Small intestine (tissue), 7 donors: ENCODE measurements around the gene CES1. TPM values are rescaled to one million over a fixed set of nuclear protein-coding genes. Genes with fewer than 3 reads are reported as not detected.
"Not testable (repeated sequence)": the region's sequence is repeated elsewhere in the genome, so short reads cannot be mapped to it uniquely, and the experiment has no call there.

Source experiments
- DNase-seq, 2 donors: peaks; one replicate each; pipeline versions ENCODE4 v3.0.0 to v3.0.0-alpha.2; 2013
- FAIRE-seq: peaks from 2 replicates; lab custom pipeline; 2012; peaks lifted over from hg19 to GRCh38; lab: Jason Lieb, UNC
- H3K27ac ChIP-seq, 3 donors: one replicate each; pipeline ENCODE4 v1.5.1; 2013; ENCODE audit warnings: low read length in 2 of 3, mild to moderate bottlenecking in 2 of 3, control low read depth in 1 of 3, inconsistent platforms in 1 of 3, low read depth in 1 of 3, moderate library complexity in 1 of 3
- H3K27me3 ChIP-seq, 3 donors: one replicate each; pipeline ENCODE4 v1.6.1; 2013; ENCODE audit warnings: low read length in 3 of 3, inconsistent platforms in 1 of 3; ENCODE audit not compliant: control insufficient read depth in 3 of 3, insufficient read depth in 3 of 3
- H3K36me3 ChIP-seq, 3 donors: one replicate each; pipeline ENCODE4 v1.6.1; 2013; ENCODE audit warnings: low read length in 3 of 3, inconsistent platforms in 1 of 3, low read depth in 1 of 3, mild to moderate bottlenecking in 1 of 3, moderate library complexity in 1 of 3; ENCODE audit not compliant: control insufficient read depth in 3 of 3, insufficient read depth in 2 of 3
- H3K4me1 ChIP-seq, 3 donors: one replicate each; pipeline ENCODE4 v1.6.1; 2013; ENCODE audit warnings: low read length in 2 of 3, inconsistent platforms in 1 of 3, low read depth in 1 of 3, mild to moderate bottlenecking in 1 of 3, moderate library complexity in 1 of 3; ENCODE audit not compliant: control insufficient read depth in 3 of 3, insufficient read depth in 2 of 3
- H3K4me3 ChIP-seq, 3 donors: one replicate each; pipeline ENCODE4 v1.5.1; 2013; ENCODE audit warnings: low read length in 3 of 3, control low read depth in 1 of 3, inconsistent platforms in 1 of 3, low read depth in 1 of 3, mild to moderate bottlenecking in 1 of 3, moderate library complexity in 1 of 3
- H3K9me3 ChIP-seq, 2 donors: one replicate each; pipeline ENCODE4 v1.6.1; 2013; ENCODE audit warnings: low read depth in 1 of 2, low read length in 1 of 2; ENCODE audit not compliant: control insufficient read depth in 2 of 2, insufficient read depth in 1 of 2
- WGBS, 3 donors: extraction: QIAGEN DNeasy Blood & Tissue Kit; methylation state at CpG; one replicate each; pipeline ENCODE4 v1.1.7; 2013; 5-methylcytosine and 5-hydroxymethylcytosine counted together
- polyA plus RNA-seq, 4 donors: library from polyadenylated mRNA; stranded (reverse) in 3 of 4; unstranded in 1 of 4; fragments of 200-250 nt in 3 of 4; fragments of 120-200 nt in 1 of 4; gene quantifications; one replicate each; pipeline versions ENCODE4 v1.2.1 to v1.2.3, GENCODE V29; 2013
- donor health status: healthy with polysubstance abuse.
- donor health status: control.
- donor health status: control.
- donor health status: Bipolar disorder and iron deficiency.
- donor health status: healthy.

Gene CES1
- polyA plus RNA-seq, 4 donors: 3.1 to 34.3 (median 13.3) TPM

- WGBS, 3 donors: 88 to 97% (median 92%) methylated on average over 3 of the region's 3 CpGs
- H3K9me3 ChIP-seq, FAIRE-seq, DNase-seq, H3K4me1 ChIP-seq, H3K36me3 ChIP-seq, H3K27ac ChIP-seq, H3K4me3 ChIP-seq, H3K27me3 ChIP-seq: not testable (repeated sequence)
These were observed 3.7 kb downstream of the CES1 start for GRCh38 chr16:55829232-55829631.

GRCh38 chr16:55828680-55829079, 4.2 kb downstream of the CES1 start:
- Histone ChIP-seq H3K27me3 (no peaks in the 10 kb centered on the region), H3K4me1 (peaks cover 0 to 3% (median 0%) of the 10 kb centered on the region in 3 donors), H3K9me3 (no peaks in the 10 kb centered on the region), H3K27ac (no peak overlapping the region), H3K4me3 (no peak overlapping the region), H3K36me3 (no peaks in the 10 kb centered on the region)
- DNase-seq (no peak), FAIRE-seq (no peak)
- 74 to 83% (median 79%) methylated on average over 10 of the region's 10 CpGs for WGBS, 3 donors

GRCh38 chr16:55825115-55825728, 7.7 kb downstream of the CES1 start:
- Histone ChIP-seq H3K27ac (no peak overlapping the region), H3K9me3 (no peaks in the 10 kb centered on the region), H3K36me3 (no peaks in the 10 kb centered on the region), H3K4me1 (no peaks in the 10 kb centered on the region), H3K4me3 (no peak overlapping the region), H3K27me3 (no peaks in the 10 kb centered on the region)
- WGBS, 3 donors: 70 to 84% (median 75%) methylated on average over 6 of the region's 6 CpGs
- no peak for FAIRE-seq
- no peak for DNase-seq

- H3K27ac ChIP-seq: no peak overlapping the region
- no peak for DNase-seq
- H3K27me3 ChIP-seq: no peaks in the 10 kb centered on the region
- no peak for FAIRE-seq
- H3K4me1 ChIP-seq: no peaks in the 10 kb centered on the region
- H3K9me3 ChIP-seq: no peaks in the 10 kb centered on the region
- WGBS, 3 donors: 81 to 88% (median 88%) methylated on average over 4 of the region's 4 CpGs
- no peak overlapping the region for H3K4me3 ChIP-seq
- H3K36me3 ChIP-seq: no peaks in the 10 kb centered on the region
These were observed 8.4 kb downstream of the CES1 start for GRCh38 chr16:55824473-55825000.

GRCh38 chr16:55822280-55822810, 10.6 kb downstream of the CES1 start:
- 60 to 90% (median 74%) methylated on average over 3 of the region's 3 CpGs for WGBS, 3 donors
- no peak for DNase-seq
- no peaks in the 10 kb centered on the region for H3K36me3 ChIP-seq
- H3K4me3 ChIP-seq: no peak overlapping the region
- FAIRE-seq: no peak
- H3K4me1 ChIP-seq: no peaks in the 10 kb centered on the region
- no peak overlapping the region for H3K27ac ChIP-seq
- H3K27me3 ChIP-seq: no peaks in the 10 kb centered on the region
- H3K9me3 ChIP-seq: no peaks in the 10 kb centered on the region

GRCh38 chr16:55821210-55821609, 11.7 kb downstream of the CES1 start:
- no peak overlapping the region for H3K4me3 ChIP-seq
- no peaks in the 10 kb centered on the region for H3K36me3 ChIP-seq
- FAIRE-seq (no peak), DNase-seq (no peak)
- H3K4me1 ChIP-seq: no peaks in the 10 kb centered on the region
- H3K27me3 ChIP-seq: no peaks in the 10 kb centered on the region
- no peaks in the 10 kb centered on the region for H3K9me3 ChIP-seq
- H3K27ac ChIP-seq: no peak overlapping the region
- WGBS, 3 donors: 84 to 87% (median 85%) methylated on average over 4 of the region's 4 CpGs

GRCh38 chr16:55820615-55821014, 12.3 kb downstream of the CES1 start:
- Histone ChIP-seq H3K27me3 (no peaks in the 10 kb centered on the region), H3K9me3 (no peaks in the 10 kb centered on the region), H3K27ac (no peak overlapping the region), H3K4me1 (no peaks in the 10 kb centered on the region), H3K4me3 (no peak overlapping the region), H3K36me3 (no peaks in the 10 kb centered on the region)
- DNase-seq (no peak), FAIRE-seq (no peak)
- 90 to 93% (median 92%) methylated on average over 3 of the region's 3 CpGs for WGBS, 3 donors

- H3K27ac ChIP-seq: no peak overlapping the region
- no peak for DNase-seq
- 88 to 99% (median 91%) methylated on average over 5 of the region's 5 CpGs for WGBS, 3 donors
- no peak overlapping the region for H3K4me3 ChIP-seq
- no peaks in the 10 kb centered on the region for H3K9me3 ChIP-seq
- no peak for FAIRE-seq
- no peaks in the 10 kb centered on the region for H3K4me1 ChIP-seq
- H3K36me3 ChIP-seq: no peaks in the 10 kb centered on the region
- H3K27me3 ChIP-seq: no peaks in the 10 kb centered on the region
These were observed 15.5 kb downstream of the CES1 start for GRCh38 chr16:55817236-55817912.
